ENCODE data around the gene CATSPERZ.

Gene CATSPERZ

DNA sequence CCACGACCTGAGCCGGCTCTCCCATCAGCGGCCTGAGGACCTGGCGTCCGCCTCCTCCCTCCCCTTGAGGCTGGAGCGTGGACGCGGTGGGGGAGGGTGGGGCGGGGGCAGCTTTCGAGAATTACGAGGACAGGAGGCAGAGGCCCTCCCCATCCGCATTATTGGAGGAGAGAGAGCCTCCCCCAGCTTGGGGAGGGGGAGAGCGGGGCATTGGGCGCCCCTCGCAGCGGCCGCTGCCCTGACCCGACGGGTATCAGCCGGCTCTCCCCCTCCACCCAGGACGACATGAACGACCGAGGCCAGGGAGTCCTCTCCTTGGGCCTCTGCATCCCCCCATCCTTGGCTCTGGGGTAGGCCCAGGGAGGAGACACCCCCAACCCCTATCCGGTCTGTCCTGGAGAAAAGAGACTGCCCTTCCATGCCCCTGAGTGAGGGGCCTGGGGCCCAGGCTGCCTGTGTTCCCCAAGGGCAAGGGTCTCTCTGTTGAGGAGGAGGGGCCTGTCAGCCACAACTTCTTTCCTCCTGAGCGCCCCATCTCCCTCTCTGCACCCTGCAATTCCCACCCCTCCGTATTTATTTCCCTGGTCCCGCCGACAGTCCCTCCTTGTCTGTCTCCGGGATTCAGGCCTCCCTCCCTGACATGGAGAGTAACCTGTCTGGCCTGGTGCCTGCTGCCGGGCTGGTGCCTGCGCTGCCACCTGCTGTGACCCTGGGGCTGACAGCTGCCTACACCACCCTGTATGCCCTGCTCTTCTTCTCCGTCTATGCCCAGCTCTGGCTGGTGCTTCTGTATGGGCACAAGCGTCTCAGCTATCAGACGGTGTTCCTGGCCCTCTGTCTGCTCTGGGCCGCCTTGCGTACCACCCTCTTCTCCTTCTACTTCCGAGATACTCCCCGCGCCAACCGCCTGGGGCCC lies 14.0 kb upstream of the CATSPERZ start:
- no peak for DNase-seq

DNA sequence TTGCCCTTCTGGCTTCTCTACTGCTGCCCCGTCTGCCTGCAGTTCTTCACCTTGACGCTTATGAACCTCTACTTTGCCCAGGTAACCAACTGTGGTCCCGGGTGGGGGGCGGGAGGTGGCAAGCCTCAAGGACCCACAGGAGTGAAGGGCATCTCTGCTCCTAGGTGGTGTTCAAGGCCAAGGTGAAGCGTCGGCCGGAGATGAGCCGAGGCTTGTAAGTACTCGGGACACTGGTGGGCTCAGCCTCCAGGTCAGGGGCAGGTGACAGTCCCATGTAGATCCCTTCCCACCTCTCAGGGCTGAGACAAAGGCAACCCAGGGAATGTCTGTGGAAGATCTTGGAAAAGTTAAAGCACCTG lies 13.4 kb upstream of the CATSPERZ start:
- DNase-seq = no peak

DNA sequence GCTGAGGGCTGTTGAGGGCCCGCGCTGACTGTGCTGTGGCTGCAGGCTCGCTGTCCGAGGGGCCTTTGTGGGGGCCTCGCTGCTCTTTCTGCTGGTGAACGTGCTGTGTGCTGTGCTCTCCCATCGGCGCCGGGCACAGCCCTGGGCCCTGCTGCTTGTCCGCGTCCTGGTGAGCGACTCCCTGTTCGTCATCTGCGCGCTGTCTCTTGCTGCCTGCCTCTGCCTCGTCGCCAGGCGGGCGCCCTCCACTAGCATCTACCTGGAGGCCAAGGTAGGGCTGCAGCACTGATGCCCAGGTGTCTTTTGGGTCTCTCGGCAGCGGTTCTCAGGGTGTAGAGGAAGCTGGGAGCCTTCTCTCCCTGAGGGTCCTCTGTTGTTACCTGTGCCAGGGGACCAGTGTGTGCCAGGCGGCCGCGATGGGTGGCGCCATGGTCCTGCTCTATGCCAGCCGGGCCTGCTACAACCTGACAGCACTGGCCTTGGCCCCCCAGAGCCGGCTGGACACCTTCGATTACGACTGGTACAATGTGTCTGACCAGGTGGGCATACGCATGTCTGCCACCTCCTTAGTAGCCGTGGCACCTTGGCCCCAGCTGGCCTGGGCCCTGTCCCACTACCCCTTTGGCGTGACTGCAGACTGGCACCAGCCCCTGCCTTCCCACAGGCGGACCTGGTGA lies 12.3 kb upstream of the CATSPERZ start:
- no peak for DNase-seq

DNA sequence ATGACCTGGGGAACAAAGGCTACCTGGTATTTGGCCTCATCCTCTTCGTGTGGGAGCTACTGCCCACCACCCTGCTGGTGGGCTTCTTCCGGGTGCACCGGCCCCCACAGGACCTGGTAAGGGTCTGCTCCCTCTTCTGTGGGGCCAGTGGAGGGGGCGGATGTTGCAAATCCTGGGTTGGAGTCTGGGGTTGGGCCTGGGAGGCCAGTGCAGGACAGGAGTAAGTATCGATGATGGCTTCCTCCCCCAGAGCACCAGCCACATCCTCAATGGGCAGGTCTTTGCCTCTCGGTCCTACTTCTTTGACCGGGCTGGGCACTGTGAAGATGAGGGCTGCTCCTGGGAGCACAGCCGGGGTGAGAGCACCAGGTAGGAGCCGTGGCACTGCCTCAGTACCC lies 11.8 kb upstream of the CATSPERZ start:
- no peak for DNase-seq

DNA sequence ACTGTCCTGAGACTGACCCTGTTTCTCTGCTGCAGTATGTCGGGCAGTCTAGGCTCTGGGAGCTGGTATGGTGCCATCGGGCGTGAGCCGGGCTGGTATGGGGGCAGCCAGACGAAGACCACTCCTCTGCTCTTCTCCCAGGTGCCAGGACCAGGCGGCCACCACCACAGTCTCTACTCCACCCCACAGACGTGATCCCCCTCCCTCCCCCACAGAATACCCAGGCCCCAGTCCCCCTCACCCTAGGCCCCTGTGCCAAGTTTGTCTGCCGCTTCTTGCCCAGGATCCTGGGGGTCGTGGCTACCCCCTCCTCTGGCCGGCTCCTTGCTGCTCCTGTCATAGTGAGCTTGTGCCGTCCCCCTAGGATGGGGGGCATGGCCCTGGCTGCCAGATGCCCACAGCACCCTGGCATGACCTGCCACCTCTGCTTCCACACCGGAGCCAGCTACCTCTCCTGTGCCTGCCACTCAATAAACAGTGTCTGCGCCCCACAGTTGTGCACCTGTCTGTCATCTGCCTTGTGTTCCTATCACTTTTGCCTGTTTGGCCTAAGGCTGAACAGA lies 11.1 kb upstream of the CATSPERZ start:
- no peak for DNase-seq

DNA sequence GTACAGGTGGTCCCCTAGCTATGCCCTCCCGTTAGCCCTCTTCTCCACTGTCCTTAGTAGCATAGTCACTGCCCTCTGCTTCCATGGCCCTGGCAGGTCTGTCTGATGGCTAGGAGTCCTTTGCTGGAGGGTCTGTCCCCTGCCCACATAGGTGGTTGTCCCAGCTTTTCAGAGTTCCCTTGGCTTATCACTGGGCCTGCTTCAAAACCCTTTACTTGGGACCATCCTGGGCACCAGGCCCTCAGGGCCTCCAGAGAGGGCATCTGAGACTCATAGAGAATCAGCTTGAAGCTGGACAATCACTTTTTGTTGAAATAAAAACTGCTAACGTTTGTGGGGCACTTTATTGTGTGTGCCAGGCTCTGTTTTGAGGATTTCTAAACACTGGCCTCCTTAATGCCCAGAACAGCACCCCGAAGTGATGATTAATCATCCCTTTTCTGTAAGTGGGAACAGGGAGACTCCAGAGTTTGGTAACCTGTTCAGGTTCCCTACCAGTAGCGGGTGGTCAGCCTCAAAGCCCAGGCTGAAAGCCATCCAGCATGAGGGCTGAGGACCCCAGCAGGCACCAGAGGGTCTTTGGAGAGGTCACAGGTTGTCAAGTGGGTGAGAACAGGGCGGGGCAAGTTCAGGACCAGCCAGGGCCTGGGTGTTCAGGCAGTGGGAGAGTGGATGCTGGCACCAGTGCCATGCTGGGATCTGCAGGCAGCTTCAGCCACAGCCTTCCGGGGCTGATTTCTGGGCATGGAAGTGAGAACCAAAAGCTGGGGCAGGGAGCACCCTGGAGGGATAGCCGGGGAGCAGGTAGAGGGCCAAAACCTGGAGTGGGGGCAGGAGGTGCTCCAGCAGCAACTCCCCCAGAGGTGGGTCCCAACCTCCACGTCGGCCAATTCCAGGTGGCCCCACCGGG lies 9.6 kb upstream of the CATSPERZ start:
- DNase-seq = no peak

DNA sequence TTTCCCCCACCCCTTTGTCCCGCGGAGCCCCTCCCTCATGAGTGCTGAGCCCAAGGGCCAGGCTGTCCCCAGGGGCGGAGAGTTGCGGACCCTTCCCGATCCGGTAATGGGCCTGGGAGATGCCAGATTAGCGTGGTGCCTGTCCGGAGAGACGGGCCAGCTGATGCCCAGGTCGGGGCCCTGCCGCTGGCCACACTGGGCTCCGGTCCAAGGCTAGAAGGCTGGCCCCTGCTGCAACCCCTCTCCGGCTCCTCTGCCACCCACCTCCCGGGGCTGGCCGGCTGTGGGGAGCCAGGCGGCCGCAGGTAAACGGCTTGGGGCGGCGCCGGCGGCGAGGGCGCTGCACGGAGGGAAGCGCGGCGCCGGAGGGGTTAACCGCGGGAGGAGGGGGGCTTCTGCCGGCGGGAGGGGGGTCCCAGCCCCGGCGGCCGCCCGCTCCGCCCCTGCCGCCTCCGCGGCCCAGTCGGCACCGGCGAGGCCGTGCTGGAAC lies 8.9 kb upstream of the CATSPERZ start, which contains the start of gene KCNK4:
TSS of gene KCNK4 (plus strand) at position 41 of the 490 bp plus-strand sequence. CDS start 1,717 bp downstream, outside the sequence.
- DNase-seq = no peak

DNA sequence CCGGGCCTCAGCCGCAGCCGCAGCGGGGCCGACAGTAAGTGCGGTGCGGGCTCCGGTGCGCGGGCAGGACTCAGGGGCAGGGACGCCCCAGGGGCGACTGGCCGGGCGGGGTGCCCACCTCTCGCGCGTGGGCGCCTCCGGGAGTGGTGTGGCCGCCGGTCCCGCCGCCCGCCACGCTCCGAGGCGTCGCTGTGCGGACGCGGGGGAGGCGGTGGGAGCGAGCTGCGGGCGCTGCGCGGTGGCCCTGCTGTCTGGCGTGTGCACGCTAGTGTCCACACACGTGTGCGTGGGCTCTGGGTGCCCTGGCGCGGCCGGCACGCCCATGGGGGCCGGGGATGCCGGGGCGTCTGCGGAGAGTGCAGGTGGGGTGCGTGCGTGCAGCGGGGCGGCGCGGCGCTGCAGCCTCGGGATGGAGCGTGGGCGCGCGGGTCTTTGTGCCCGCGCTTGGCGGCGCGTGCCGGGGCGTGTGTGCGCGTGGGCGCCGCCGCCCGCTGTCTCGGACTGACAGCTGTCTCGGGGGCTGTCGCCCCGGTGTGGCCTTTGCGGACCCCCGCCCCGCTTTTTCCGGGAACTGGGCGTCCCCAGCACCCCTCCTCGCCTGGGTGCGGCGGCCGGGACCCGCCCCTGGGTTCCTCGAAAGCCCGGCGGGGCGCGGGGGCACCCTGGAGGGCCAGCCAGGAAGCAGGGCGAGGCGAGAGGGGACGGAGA lies 8.3 kb upstream of the CATSPERZ start:
- DNase-seq = no peak

DNA sequence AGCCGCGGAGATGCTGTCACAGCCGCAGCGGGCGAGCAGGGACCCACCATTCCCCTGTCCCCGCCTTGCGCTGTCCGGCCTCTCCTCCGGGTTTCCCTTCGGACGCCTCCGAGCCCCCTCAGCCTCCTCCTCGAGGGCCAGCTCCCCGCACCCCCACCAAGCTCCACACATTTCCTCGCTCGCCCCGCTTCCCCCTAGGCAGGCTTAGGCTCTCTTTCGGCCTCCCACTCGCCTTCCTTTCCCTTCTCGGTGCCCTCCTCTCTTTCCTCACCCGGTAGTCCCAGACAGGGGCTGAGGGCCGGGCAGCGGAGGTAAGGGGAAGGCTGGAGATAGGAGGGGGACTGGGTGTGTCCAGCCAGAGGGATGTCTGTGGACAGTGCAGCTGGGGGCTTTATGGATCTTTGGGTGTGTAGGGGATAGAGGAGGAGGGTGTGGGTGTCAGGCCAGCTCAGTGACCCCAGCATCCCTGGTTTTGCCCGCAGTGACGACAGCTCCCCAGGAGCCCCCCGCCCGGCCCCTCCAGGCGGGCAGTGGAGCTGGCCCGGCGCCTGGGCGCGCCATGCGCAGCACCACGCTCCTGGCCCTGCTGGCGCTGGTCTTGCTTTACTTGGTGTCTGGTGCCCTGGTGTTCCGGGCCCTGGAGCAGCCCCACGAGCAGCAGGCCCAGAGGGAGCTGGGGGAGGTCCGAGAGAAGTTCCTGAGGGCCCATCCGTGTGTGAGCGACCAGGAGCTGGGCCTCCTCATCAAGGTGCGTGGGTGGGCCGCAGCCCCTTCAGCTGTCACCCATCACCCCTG lies 7.5 kb upstream of the CATSPERZ start:
- peak; percentile 24 for DNase-seq

- no peak for DNase-seq
These were observed 5.4 kb upstream of the CATSPERZ start for GRCh38 chr11:64294774-64295173.

DNA sequence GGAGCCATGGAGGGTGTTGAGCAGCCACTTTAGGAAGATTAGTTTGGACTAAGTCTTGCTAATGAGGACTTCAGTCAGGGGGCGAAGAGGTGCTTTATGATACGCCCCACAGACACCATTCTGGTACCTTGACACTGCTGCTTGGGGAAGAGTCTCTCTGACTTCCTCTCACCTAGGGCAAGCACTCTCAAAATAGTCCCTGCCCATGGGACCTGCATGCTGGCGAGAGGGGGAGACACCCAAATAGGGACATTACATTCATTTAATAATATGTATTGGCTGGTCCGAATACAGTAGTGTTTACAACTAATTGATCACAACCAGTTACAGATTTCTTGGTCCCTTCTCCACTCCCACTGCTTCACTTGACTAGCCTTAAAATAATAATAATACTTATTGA lies 4.4 kb upstream of the CATSPERZ start:
- no peak for DNase-seq

DNA sequence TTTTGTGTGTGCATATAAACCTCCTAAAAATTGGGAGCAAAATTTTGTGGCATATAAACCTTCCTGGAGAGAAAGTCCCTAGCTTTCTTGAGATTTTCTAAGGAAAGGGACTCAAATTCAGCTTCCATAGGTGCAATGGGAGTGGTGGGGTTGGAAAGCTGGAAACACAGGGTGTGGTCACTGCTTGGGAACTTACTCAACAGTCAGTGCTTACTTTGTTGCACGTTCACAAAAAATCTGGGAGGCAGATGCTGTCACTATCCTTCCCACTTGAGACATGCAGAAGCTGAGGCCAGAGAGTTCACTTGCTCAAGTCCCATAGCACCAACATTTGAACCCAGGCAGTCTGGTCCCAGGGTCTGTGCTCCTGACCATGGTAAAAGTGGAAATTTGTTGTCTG lies 3.9 kb upstream of the CATSPERZ start:
- DNase-seq = no peak

DNA sequence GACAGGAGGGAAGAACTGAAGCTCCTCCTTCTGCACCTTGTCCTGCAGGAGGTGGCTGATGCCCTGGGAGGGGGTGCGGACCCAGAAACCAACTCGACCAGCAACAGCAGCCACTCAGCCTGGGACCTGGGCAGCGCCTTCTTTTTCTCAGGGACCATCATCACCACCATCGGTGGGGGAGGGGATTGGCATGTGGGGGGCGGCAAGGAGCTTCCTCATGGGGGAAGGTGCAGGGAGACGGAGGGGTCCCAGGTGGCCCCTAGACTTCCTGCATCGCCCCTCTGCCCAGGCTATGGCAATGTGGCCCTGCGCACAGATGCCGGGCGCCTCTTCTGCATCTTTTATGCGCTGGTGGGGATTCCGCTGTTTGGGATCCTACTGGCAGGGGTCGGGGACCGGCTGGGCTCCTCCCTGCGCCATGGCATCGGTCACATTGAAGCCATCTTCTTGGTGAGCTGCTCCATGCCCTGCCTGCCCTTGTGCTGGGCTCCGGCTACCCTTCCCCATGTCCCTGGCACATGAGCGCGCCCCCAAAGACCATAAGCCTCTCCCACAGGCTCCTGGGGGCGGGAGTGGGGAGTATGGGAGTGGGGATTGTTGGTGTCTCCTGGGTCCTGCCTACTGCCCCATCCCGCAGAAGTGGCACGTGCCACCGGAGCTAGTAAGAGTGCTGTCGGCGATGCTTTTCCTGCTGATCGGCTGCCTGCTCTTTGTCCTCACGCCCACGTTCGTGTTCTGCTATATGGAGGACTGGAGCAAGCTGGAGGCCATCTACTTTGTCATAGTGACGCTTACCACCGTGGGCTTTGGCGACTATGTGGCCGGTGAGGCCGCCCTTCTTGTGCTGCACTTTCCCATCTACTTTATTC lies 3.1 kb upstream of the CATSPERZ start:
- peak; percentile 26 for DNase-seq

DNA sequence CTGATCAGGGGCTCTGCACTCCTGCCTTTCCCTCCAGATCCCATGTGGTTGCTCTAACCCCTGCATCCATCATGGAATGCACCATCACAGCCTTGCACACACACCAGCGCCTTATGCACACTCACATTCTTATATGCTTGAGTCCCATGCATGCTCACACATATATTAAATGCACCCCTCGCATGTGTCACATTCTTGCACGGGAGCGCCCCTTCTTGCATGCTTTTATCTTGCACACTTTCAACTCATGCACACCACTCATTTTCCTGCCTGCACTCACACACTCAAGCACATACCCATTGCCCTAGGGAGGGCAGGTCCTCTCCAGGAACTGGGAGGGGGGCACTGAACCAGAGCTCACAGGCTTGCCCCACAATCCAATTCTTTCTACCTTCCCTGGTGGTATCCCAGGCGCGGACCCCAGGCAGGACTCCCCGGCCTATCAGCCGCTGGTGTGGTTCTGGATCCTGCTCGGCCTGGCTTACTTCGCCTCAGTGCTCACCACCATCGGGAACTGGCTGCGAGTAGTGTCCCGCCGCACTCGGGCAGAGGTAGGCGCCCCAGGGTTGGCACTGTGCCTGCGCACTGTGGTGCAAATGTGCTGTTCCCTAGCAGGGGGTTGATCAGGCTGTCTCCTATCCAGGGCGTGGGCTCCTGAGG lies 2.3 kb upstream of the CATSPERZ start:
- no peak for DNase-seq

DNA sequence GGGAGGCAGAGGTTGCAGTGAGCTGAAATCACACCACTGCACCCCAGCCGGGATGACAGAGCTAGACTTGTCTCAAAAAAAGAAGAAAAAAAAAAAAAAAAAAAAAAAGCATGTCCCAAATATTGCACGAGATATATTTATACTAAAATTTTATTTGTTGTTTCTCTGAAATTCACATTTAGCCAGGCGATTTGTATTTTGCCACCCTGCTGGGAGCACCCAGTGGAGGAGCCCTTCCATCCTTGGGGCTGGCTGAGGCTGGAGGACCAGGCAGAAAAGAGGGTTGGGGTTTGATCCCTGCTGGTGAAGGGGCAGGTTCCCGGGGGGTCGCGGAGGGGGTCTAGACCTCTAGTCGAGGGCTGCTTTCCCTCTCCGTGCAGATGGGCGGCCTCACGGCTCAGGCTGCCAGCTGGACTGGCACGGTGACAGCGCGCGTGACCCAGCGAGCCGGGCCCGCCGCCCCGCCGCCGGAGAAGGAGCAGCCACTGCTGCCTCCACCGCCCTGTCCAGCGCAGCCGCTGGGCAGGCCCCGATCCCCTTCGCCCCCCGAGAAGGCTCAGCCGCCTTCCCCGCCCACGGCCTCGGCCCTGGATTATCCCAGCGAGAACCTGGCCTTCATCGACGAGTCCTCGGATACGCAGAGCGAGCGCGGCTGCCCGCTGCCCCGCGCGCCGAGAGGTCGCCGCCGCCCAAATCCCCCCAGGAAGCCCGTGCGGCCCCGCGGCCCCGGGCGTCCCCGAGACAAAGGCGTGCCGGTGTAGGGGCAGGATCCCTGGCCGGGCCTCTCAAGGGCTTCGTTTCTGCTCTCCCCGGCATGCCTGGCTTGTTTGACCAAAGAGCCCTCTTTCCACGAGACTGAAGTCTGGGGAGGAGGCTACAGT lies 952 bp upstream of the CATSPERZ start:
- peak; percentile 51 for DNase-seq

DNA sequence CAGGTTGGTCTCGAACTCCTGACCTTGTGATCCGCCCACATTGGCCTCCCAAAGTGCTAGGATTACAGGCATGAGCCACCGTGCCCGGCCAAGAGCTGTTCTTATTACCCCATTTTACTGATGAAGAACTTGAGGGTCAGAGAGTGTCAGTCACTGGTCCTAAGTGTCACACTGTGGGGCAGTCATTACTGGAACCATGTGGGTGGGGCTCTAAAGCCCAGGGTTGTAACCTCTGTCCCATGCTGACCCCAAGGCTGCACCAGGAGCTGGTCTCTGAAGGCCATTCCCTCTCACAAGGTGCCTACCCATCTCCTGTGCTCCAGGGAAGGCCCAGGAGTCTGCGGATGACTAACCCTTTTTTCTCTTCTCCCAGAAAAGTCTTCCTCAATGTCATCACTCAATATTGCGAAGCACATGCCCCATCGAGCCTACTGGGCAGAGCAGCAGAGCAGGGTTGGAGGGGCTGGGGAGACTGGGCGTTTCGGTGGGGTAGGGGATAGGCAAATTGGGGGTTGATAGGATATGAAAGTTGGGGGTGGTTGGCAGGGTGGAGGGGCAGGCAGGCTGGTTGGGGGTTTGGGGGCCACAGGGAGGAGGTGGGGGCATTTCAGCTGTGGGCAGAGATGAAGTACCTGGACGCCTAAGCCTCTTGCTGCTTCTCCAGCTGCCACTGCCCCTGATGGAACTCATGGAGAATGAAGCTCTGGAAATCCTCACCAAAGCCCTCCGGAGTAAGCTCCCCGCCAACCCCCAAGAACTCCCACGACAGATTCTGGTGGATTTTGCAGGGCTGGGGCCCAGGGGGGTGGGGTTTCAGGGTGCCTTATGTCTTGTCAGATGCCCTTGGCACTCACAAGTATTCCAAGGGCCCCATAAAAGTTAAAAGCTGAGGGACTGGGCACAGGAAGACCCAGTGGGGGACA lies 3.2 kb downstream of the CATSPERZ start:
- peak; percentile 27 for DNase-seq

DNA sequence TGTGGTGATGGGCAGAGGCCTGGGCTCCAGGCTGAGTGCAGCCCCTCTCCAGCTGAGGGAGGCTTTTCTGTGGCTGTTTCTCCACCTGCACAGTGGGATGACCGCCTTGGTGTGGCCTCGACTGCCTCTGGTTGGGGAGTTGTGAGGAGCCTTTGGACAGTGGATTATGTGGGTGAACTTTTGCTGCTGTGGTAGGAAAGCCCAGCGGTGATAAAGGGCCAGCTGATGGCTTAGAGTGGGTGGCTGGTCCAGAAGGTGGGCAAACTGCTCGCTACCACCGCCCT lies 3.8 kb downstream of the CATSPERZ start:
- DNase-seq = no peak
